NCI-H2171 (cell line): ENCODE measurements around the gene SCN3B.

Source experiments
- DNase-seq: peaks from one replicate; lab custom pipeline; 2025; lab: John Stamatoyannopoulos, UW

SCN3B gene

GRCh38 chr11:123653827-123654565 lies 428 bp downstream of the SCN3B start:
- DNase-seq = no peak

GRCh38 chr11:123653483-123653826 lies 969 bp downstream of the SCN3B start:
- DNase-seq = no peak

GRCh38 chr11:123652599-123652998 lies 1.8 kb downstream of the SCN3B start:
- no peak for DNase-seq

GRCh38 chr11:123650901-123651300 lies 3.5 kb downstream of the SCN3B start:
- DNase-seq = no peak

- DNase-seq = no peak
Observed at GRCh38 chr11:123645286-123645975, 9.0 kb downstream of the SCN3B start.

GRCh38 chr11:123642435-123642834 lies 12.0 kb downstream of the SCN3B start:
- no peak for DNase-seq

GRCh38 chr11:123641495-123641840 lies 13.0 kb downstream of the SCN3B start:
- no peak for DNase-seq

GRCh38 chr11:123640677-123641494 lies 13.5 kb downstream of the SCN3B start:
- no peak for DNase-seq

- no peak for DNase-seq
Observed at GRCh38 chr11:123640029-123640428, 14.4 kb downstream of the SCN3B start.

GRCh38 chr11:123630126-123630608 lies 24.3 kb downstream of the SCN3B start:
- no peak for DNase-seq

- no peak for DNase-seq
Observed at GRCh38 chr11:123628936-123629683, 25.3 kb downstream of the SCN3B start.

- DNase-seq = no peak
Observed at GRCh38 chr11:123624974-123625373, 29.4 kb downstream of the SCN3B start.

- no peak for DNase-seq
Observed at GRCh38 chr11:123622576-123622975, 31.8 kb downstream of the SCN3B start.

- DNase-seq = no peak
Observed at GRCh38 chr11:123616505-123617198, 37.8 kb downstream of the SCN3B start.

GRCh38 chr11:123611698-123612097 lies 42.7 kb downstream of the SCN3B start:
- DNase-seq = no peak

GRCh38 chr11:123608945-123609344 lies 45.5 kb downstream of the SCN3B start:
- DNase-seq = no peak

- DNase-seq = no peak
Observed at GRCh38 chr11:123608371-123608770, 46.1 kb downstream of the SCN3B start.

GRCh38 chr11:123607781-123608180 lies 46.6 kb downstream of the SCN3B start:
- no peak for DNase-seq

- no peak for DNase-seq
Observed at GRCh38 chr11:123603666-123604065, 50.8 kb downstream of the SCN3B start.

GRCh38 chr11:123601743-123602142 lies 52.7 kb downstream of the SCN3B start:
- DNase-seq = no peak

- DNase-seq = no peak
Observed at GRCh38 chr11:123601136-123601535, 53.3 kb downstream of the SCN3B start.
